GM19193 (cell line): ENCODE results near the gene GUCY2C.

Experiments used
- POLR2A ChIP-seq: IDR thresholded peaks from 4 replicates; pipeline ENCODE4 v1.6.1; 2011; ENCODE audit not compliant: insufficient read depth, insufficient read length; ENCODE audit errors: extremely low read depth

The GUCY2C gene

DNA sequence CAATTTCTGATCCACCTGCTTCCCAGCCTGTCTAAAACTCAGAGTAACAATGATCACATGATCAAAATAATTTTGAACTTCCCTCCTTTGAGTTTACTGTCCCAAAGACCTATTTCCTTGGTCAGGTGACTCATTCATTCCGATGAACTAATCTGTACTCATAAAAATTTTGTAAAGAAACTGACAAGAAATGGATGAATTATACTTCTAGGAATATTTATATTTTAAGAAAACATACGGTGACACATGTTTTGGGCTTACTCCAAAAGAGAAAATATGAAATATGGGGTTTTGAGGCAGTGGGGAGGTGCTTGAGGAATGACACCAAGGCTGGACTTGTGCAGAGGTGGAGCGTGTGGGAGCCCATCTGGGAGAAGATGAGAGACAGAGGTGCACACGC is 42.0 kb downstream of the GUCY2C start:
- TF ChIP-seq POLR2A = no peak

DNA sequence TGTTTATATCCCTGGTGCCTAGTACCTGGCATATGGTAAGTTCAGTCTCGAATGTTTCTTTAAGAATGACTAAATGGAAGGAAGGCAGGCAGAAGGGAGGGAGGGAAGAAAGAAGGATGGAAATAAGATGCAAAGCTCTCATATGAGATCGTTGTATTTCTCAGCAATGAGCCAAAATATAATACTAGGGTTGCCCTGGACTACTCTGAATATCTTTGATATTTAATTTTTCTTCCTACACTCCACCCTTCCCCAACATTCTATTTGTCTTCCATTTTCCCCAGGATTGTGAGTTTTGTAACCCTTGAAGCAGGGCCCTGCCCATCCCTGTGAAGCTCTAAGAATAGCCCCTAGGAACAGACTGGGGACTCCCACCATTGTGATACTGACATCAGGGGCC is 43.9 kb downstream of the GUCY2C start:
- no peak for TF ChIP-seq POLR2A

DNA sequence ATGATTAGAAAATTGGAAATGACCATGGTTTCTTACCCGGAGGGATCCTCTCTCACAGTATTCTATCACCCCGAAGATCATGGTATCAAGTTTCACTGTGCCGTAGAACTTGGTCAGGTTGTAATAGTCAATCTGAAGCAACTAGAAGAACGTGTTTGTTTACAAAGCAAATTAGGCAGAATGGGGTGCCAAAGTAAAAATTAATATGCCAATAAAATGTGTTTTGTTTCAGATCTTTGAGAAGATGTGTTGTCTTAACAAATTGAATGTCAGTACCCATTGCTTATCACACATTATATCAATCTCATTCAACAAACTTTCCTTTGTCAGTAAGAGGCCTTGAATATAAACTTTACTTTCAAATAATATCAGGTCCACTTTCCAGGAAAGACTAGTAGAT is 45.0 kb downstream of the GUCY2C start:
- no peak for TF ChIP-seq POLR2A

DNA sequence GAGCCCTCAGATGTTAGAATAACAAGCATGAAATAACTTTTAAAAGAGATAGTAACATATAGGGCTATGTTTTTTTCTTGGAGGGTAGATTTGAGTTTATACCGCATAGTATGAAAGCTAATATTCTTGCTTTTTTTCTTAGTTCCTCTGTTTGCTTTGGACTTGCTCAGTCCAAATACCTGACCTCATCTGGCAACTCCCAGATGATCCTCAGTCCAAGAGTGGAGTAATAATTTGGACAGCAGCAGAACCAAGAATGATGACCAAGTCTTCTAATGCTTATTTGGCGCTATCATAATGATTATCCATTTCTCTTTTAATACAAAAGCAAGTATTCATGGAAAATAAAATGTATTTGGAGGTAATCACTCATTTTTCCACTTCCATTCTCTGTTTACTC is 45.6 kb downstream of the GUCY2C start:
- TF ChIP-seq POLR2A = no peak

DNA sequence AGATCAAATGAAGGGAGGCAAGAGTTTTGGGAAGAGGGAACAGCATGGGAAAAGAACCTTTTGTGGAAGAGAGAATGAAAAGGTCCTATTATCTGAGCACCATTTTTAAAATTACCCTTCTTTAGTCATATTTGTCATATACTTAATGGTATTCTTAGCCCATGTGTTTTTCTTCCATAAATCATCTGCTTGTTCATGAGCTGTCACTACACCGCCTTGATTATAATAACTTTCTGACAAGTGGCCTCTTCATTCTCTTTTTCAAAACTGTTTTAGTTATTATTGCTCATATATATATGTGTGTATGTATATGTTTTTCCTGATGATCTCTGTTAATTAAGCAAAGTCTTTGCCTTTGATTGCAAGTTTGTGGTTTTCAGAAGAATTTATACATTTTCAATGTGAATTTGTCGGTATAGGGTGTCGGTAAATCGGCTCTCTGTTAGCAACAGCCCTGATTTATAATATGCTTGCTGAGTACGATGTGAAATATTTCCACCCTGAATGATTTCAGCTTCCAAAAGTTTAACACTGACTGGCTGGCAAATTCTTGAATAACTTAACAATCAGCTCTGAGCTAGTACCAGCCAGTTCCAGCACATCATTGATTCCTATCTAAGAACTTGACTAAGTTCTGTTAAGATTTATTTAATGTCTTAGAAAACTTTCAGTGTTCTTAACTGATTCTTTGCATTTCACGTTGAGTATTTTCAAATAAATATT is 49.2 kb downstream of the GUCY2C start:
- no peak for TF ChIP-seq POLR2A

DNA sequence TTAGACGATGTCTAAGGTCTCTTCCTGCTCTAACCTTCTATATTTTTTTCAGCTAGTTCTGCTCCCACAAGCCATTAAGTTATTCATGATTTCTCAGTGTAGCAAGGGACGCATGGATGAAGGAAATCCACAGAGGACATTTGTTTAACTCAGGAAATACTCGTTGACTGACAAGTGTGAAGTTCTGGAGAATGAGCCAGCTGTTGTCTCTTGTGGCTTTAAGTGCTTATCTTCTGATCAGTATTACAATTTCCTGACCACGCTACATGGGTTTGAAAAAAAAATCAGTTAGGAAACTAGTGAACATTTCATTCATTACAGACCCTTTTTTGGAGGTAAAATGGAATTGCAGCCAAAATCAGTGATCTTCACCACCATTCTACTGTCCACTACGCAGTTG is 53.1 kb downstream of the GUCY2C start:
- no peak for TF ChIP-seq POLR2A

DNA sequence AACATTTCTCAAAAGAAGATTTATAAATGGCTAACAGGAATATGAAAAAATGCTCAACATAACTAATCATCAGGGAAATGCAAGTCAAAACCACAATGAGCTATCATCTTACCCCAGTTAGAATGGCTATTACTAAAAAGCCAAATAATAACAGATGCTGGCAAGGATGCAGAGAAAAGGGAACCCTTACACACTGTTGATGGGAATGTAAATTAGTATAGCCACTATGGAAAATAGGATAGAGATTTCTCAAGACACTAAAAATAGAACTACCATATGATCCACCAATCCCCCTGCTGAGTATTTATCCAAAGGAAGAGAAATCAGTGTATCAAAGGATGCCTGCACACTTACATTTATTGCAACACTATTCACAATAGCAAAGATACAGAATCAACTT is 58.3 kb downstream of the GUCY2C start:
- TF ChIP-seq POLR2A = no peak

DNA sequence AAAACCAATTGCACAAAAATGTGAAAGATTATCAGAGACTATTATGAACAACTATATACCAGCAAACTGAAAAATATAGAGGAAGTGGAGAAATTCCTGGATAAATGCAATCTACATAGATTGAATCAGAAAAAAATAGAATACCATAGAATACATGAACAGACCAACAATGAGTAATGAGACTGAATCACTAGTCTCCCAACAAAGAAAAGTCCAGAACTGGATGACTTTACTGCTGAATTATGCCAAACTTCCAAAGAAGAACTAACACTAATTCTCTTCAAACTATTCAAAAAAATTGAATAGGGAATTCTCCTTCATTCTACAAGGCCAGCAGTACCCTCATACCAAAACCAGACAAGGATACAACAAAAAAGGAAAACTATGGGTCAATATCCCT is 60.6 kb downstream of the GUCY2C start:
- no peak for TF ChIP-seq POLR2A

DNA sequence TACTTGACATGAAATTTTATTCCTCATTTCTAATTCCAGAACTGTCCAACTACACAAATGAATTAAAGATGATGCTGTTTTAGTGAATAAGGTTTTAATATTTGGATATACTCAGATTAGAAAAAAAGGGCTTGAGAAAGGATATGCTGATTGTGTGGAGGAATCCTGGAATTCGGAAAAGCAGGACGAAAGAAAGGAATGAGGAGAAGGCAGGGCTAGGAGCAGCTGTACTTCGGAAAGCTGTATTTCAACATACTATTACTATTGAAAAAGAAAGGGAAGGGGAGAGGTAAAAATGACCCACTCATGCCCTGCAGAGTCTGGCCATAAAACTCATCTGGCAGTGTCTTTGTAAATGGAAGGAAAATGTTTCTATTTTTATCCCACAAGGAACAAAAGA is 65.6 kb downstream of the GUCY2C start:
- TF ChIP-seq POLR2A = no peak

DNA sequence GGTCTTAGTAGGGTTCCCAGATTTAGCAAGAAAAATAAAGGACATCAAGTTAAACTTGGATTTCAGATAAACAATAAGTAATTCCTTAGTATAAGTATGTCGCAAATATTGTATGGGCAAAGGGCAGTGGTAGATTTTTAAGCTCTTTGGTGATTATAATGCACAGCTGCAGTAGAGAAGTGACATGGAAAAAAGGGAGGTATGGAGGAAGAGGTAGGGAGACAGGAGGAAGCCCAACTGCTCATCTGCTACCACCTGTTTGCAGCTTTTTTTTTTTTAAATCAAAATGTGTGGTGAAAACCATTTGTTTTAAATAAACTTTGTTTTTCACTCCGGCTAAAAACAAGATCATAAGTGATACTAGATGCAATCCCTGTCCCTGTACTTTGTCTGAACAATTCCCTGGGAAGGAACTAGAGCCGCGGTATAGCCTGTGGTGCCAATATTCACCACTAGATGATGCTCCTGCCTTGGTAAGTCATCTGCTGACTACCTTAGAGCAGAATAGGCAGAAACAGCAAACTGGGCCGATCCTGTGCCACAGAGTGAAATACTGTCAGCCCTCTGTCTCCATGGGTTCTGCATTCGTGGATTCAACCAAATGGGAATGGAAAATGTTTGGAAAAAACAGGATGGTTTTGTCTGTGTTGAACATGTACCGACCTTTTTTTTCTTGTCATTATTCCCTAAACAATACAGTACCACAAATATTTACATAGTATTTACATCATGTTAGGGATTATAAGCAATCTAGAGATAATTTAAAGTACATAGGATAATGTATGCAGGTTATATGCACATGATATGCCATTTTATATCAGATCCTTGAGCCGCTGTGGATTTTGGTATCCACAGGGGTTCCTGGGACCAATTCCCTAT is 66.3 kb downstream of the GUCY2C start:
- TF ChIP-seq POLR2A = no peak

DNA sequence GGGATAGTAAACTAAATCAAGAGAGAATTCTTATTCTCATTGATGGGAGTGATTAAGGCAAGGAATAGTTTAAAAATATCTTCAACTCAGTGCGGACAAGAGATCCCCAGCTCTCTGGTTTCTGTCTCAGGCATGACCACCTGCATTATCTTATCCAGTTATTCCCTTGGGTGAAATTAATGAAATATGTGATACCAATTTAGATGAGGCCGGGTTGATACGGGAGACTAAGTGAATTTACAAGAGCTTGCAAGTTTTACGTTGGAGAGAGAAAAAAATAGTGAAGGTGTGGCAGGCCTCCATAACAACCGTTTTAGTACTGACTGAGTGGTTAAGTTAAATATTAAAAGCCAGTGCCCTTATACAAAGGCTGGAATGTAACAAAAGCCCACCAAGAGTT is 67.6 kb downstream of the GUCY2C start:
- TF ChIP-seq POLR2A = no peak

DNA sequence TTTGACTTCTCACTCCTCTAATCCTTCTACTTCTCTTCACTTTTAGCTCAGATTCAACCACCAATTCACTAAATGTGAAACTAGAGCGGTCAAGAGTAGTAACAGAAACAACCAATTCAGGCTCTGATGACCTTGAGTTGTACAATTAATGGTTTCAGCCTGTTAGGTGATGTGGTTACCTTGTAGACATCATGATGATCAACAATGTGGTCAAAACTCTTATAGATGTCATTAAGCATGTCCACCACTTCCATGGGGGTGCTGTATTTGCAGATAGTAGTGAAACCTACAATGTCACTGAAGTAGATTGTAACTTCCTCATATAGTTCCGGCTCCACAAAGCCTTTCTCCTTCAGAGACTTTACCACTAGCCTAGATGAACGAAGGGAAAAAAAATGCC is 74.6 kb downstream of the GUCY2C start:
- no peak for TF ChIP-seq POLR2A

DNA sequence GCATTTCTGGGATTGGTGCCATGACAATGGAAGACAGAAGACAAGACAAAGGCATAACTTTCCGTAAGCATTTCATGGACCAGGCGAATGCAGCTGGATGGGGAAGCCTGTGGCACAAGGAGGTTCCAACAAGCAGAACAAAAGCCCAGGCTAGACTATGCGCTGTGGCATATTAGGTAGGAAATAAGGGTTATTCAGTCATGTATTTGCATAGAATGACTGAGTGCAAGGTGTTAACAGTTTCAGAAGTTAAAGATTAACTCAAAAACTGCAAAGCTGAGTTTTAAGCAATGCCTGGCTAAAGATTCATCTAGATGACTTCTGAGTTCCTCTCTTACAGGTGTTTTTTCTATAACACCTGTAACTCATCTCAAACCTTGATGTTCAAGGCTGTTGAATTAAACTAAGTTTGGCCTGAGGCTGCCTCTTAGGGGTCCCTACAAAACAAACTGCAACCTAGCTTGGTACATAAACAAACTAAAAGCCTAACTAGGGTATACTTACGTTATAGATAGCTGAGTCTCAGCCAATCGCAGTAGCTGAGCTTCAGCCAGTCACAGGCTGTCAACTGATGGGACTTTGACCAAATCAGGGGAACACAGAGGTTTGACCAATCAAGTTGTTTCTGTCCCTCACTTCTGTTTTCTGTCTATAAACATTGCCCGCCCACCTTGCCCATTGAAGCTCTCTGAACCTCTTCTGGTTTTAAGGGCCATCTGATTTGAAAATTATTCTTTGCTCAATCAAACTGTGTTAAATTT is 76.5 kb downstream of the GUCY2C start:
- TF ChIP-seq POLR2A = peak; percentile 30

DNA sequence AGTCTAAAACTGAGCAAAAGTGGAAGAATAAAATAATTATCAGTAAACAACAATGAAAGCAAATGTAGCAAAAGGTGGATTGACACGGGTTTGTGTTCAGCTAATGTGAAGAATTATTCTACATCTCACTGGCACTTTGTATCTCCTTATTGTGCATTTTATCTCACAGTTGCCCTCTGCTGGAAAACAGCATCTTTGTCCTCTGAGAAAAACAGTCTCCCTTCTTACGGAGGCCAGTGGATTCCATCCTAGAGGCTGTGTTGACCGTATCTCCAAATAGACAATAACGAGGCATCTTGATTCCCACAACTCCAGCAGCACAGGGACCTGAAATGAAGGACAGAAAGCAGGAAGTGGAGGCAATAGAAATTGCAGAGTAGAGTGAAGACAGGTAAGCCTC is 77.4 kb downstream of the GUCY2C start:
- TF ChIP-seq POLR2A = no peak

DNA sequence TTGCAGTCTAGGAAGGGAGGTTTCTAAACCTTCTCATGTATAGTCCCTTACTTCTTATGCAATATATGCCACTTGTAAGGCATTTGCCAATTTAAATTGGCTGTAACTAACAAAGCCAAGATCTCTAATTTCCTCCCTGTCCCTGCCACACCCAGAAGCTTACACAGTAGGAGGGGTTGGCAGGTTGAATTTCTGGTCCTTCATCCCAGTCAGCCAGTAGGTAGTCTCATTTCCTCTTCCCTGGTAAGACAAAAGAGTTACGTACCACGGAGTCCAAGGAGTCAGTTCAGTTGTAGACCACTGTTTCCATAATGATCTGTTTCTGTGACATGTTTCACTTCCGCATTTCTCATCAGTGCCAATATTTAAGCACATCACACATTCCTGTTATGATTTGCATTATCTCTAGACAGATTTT is 81.7 kb downstream of the GUCY2C start:
- TF ChIP-seq POLR2A = no peak

DNA sequence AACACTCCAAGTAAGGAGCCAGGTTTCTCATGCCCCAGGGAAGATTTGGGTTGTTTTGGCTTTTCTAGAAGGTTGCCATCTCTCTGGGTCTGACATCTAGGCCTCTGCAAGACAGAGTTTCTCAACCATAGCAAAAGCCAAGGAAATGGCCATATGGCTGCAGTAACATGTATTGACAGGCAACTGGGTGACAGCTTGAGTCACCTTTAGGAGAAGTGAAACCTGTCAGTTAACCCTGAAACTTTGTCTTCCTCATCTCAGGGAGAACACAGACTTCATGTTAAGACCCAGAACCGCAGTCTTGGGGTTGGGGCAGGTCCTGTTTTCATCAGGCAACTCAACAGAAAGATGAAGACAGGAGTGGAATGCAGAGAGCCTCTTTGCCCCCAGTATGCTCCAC is 82.7 kb downstream of the GUCY2C start:
- no peak for TF ChIP-seq POLR2A

DNA sequence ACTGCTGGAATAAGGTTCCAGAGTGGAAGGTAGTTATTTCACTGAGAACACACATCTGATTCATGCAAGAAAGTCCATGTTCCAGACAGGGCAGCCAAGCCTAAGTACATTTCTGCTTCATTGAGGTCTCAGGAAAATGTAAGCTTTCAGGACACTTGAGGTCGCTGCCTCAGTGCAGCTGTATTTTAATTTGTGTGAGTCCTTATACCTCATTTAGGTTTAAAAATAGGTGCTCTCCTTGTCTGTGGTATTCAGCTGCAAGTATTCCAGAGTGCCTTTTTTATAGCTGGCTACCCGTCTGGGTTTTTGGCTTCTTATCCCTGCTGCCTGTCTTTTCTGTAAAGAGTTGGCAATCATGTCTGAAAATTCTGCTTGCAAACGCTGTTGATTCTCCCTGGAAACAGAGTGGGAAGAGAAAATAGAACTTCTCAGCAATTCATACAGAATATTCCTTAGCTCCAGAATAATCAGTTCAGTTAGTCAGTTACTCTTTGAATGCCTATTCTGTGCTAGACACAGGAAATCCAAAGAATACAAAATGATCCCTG is 83.4 kb downstream of the GUCY2C start:
- no peak for TF ChIP-seq POLR2A
